Mucosa of descending colon (tissue), 3 donors: Measurements from ENCODE around the gene FNDC3A. TPM values are rescaled to one million over a fixed set of nuclear protein-coding genes. Genes with fewer than 3 reads are reported as not detected.

Experiments
- ATAC-seq: fragments of 200-7000 bp; cut with Tn5 transposase; one replicate; pipeline ENCODE4 v1.9.1; 2020; ENCODE audit warnings: mild to moderate bottlenecking, moderate library complexity
- DNase-seq, 3 donors: peaks; one replicate each; pipeline ENCODE4 v3.0.0-alpha.2; 2020
- H3K36me3 ChIP-seq: fragments of 200-600 bp; one replicate; pipeline ENCODE4 v1.8.0; 2021; ENCODE audit warnings: low read depth, mild to moderate bottlenecking
- H3K4me1 ChIP-seq: fragments of 200-600 bp; one replicate; pipeline ENCODE4 v1.8.0; 2021; ENCODE audit warnings: low read depth, mild to moderate bottlenecking
- H3K4me3 ChIP-seq: fragments of 200-600 bp; one replicate; pipeline ENCODE4 v1.8.0; 2021; ENCODE audit warnings: mild to moderate bottlenecking
- H3K9me3 ChIP-seq: fragments of 200-600 bp; one replicate; pipeline ENCODE4 v1.8.0; 2021; ENCODE audit warnings: mild to moderate bottlenecking
- intact Hi-C, 2 donors: fragments of 100-400 bp; cut with DNase I in 1 of 2; cut with micrococcal nuclease in 1 of 2; formaldehyde crosslinking; loops; one replicate each; pipeline versions ENCODE4 v1.11.0 to v1.11.1; 2022; cut with DNase I, micrococcal nuclease
- total RNA-seq, 3 donors: library from RNA; stranded (reverse); fragmentation: NEBNext Ultra II Directional in 2 of 3; extraction: Animal tissue kit (Norgen Biotek cat#: 25700) in 2 of 3; gene quantifications; one replicate each; pipeline versions ENCODE4 v1.2.1 to v1.2.4, GENCODE V29; 2021 to 2023
- TF ChIP-seq, protein P1 (sequence below): fragments of 200-600 bp; IDR thresholded peaks from one replicate; pipeline ENCODE4 v1.8.0; 2022; ENCODE audit warnings: antibody characterized with exemption, mild to moderate bottlenecking
- donor health status: DM: no; HTN: no; CAD: no; lungs with moderate emphysema.
- donor health status: DM: no; HTN: no; CAD: no.
- donor health status: DM: no; HTN: yes; CAD: no.

Gene FNDC3A
- total RNA-seq, 3 donors from 2014 or later = 46.6 to 63.6 (median 47.3) TPM

DNA sequence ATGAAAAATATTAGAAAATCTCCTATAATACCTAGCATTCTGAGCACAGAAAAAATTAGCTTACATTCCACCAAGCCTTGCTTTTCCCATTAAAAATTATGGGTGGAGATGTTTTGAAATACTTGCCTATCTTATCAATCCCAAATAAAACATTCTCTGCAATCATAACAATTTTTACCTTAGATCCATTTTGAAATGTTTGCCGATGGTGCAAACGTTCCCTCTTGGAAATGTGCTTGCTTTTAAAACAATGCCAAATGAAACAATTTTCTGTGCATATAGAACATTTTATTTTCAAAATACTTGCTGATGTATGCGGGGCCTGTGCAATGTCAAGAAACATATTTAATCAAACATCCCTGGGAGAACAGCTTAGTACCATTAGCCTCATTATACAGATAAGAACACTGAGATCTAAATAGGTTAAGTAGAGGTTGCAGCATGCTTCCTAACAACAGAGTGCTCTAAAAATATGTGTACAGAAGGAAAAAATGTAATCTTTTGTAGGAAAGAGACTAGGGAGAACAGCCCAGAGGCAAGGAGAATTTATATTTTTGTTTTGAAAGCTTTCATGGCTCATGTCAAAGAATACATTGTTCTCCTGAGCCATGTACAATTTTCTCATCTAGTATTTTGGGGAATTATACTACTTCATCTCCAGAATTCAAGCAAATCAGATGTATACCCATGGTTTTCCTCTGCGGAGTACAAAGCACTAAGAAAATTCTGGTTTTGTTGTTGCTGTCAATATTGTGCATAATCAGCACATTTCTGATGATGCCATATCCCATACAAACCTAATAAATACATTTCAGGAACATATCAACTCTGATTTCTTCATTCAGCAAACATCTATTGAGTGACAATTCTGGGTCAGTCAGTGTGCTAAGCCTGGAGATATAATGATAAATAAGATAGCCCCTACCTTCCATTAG is 25.9 kb upstream of the FNDC3A start:
- no peaks in the 10 kb centered on the region for H3K9me3 ChIP-seq
- intact Hi-C loops = no loop called here
- no peaks in the 10 kb centered on the region for H3K4me1 ChIP-seq
- H3K4me3 ChIP-seq = no peak overlapping the region
- no peak for DNase-seq
- TF ChIP-seq, protein P1, sequence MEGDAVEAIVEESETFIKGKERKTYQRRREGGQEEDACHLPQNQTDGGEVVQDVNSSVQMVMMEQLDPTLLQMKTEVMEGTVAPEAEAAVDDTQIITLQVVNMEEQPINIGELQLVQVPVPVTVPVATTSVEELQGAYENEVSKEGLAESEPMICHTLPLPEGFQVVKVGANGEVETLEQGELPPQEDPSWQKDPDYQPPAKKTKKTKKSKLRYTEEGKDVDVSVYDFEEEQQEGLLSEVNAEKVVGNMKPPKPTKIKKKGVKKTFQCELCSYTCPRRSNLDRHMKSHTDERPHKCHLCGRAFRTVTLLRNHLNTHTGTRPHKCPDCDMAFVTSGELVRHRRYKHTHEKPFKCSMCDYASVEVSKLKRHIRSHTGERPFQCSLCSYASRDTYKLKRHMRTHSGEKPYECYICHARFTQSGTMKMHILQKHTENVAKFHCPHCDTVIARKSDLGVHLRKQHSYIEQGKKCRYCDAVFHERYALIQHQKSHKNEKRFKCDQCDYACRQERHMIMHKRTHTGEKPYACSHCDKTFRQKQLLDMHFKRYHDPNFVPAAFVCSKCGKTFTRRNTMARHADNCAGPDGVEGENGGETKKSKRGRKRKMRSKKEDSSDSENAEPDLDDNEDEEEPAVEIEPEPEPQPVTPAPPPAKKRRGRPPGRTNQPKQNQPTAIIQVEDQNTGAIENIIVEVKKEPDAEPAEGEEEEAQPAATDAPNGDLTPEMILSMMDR = no peak
- no peak for ATAC-seq
- H3K36me3 ChIP-seq = no peaks in the 10 kb centered on the region

DNA sequence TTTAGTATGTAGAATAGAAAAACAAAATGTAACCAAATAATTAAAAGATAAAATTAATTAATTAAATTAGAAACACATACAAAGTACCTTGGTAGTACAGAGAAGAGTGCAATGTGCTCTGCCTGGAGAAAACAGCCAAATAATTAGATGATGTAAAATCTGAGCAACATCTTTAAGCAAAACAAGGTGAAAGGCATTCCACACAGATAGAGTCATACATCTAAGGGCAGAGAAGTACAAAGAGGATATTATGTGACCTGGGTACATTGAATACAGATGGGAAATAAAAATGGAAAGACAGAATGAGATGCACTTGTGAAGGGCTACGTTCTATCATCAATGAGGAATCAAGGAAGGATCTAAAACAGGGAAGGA is 25.2 kb upstream of the FNDC3A start:
- Histone ChIP-seq H3K9me3 (no peaks in the 10 kb centered on the region), H3K36me3 (no peaks in the 10 kb centered on the region), H3K4me1 (no peaks in the 10 kb centered on the region), H3K4me3 (no peak overlapping the region)
- no peak for ATAC-seq
- no peak for DNase-seq
- intact Hi-C loops = no loop called here
- TF ChIP-seq, protein P1 = no peak

DNA sequence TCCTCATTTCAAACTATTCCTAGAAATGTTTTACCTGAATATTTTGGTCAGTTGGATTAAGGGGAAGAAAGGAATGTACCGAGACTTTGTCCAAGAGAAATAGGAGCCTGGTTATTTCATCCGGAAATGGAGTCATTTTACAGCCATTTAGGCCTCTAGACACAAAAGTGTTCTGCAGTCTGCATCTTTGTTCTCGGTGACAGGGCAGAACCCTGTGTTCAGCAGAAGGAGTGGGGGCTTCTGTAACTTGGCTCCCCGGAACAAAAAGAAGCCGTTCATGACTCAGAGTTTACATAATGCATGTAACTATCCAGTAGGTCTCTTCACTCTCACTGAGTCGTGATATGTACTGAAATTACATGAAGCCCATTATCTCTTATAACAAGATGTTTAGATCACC is 21.6 kb upstream of the FNDC3A start:
- DNase-seq (no peak), ATAC-seq (no peak)
- H3K9me3 ChIP-seq = no peaks in the 10 kb centered on the region
- no peaks in the 10 kb centered on the region for H3K4me1 ChIP-seq
- TF ChIP-seq, protein P1 = no peak
- intact Hi-C loops = no loop called here
- no peaks in the 10 kb centered on the region for H3K36me3 ChIP-seq
- no peak overlapping the region for H3K4me3 ChIP-seq

DNA sequence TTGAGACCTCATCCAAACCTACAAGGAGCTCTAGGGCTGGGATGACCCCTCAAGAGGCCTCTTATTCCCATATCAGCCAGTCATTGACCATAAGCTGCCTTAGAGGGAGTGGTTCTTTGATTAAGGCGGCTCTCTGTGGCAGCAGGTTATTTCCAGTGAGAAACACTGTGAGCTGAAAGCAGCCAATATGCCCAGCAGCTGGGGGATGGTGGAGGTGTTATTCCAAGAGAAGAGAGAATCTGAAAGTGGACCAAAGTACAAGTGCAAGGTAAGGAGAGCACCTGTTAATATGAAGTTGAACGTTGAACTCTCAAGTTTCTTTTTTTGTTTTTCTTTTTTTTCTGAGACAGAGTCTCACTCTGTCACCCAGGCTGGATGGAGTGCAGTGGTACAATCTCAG is 20.2 kb upstream of the FNDC3A start:
- Histone ChIP-seq H3K36me3 (no peaks in the 10 kb centered on the region), H3K9me3 (no peaks in the 10 kb centered on the region), H3K4me3 (no peak overlapping the region), H3K4me1 (no peaks in the 10 kb centered on the region)
- no peak for DNase-seq
- TF ChIP-seq, protein P1 = no peak
- ATAC-seq = no peak
- intact Hi-C loops = no loop called here

DNA sequence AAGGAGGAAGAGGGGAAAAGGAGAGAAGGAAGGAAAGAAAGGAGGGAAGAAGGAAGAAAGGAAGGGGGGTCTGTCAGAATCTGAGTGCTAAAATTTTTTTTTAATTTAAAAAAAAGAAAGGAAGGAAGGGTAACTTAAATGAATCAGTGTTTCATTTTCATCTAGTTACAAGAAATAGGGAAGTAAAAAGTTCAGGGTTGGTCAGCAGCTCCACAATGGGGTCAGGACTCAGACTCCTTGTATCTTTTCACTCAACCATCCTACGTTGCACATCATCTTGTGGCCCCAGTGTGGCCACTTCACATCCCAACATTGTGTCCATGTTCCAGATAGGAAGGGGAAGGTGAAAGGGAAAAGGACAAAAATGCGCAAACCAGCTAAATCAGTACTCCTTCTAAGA is 14.3 kb upstream of the FNDC3A start:
- H3K4me1 ChIP-seq = no peaks in the 10 kb centered on the region
- DNase-seq (no peak), ATAC-seq (no peak)
- intact Hi-C loops = no loop called here
- H3K36me3 ChIP-seq = no peaks in the 10 kb centered on the region
- H3K9me3 ChIP-seq = no peaks in the 10 kb centered on the region
- H3K4me3 ChIP-seq = no peak overlapping the region
- TF ChIP-seq, protein P1 = no peak
